K562 (cell line): Measurements from ENCODE around the gene ZNF627. TPM values are rescaled to one million over a fixed set of nuclear protein-coding genes. Genes with fewer than 3 reads are reported as not detected.

Experiments used
- ASH1L ChIP-seq: fragments of 450-650 bp; IDR thresholded peaks from 2 replicates; pipeline ENCODE4 v1.6.1; 2018; ENCODE audit warnings: borderline replicate concordance, mild to moderate bottlenecking, low read depth; ENCODE audit not compliant: partially characterized antibody
- BCLAF1 ChIP-seq, 2 experiments: fragments of 450-650 bp in 1 of 2; IDR thresholded peaks; 2 replicates each; pipeline ENCODE4 v1.6.1; 2011 to 2017; ENCODE audit warnings: low read depth in 2 of 2, antibody characterized with exemption in 1 of 2, borderline replicate concordance in 1 of 2, low read length in 1 of 2, mild to moderate bottlenecking in 1 of 2, mixed read lengths in 1 of 2; ENCODE audit not compliant: control insufficient read depth in 1 of 2
- CAMTA2 ChIP-seq: fragments of 250-450 bp; sonication (Bioruptor Pico); conservative IDR thresholded peaks from 2 replicates; pipeline ENCODE4 v1.5.1; 2022
- CBX2 ChIP-seq: fragments of 200-600 bp; sonication (generic); IDR thresholded peaks from one replicate; pipeline ENCODE4 v1.6.1; 2012; ENCODE audit warnings: mild to moderate bottlenecking, low read length, inconsistent platforms; ENCODE audit not compliant: insufficient read depth, poor library complexity, severe bottlenecking
- CC2D1A ChIP-seq: fragments of 450-650 bp; IDR thresholded peaks from 2 replicates; pipeline ENCODE4 v1.6.1; 2017; ENCODE audit warnings: mild to moderate bottlenecking
- CTCF ChIP-seq, 3 experiments: IDR thresholded peaks in 2 of 3; conservative IDR thresholded peaks in 1 of 3; 2 replicates each; pipeline ENCODE4 v1.5.1; 2011 to 2012; ENCODE audit warnings: low read length in 3 of 3, mild to moderate bottlenecking in 3 of 3, control low read depth in 2 of 3, improper control_type of control experiment in 1 of 3, inconsistent platforms in 1 of 3, low read depth in 1 of 3, mixed read lengths in 1 of 3, moderate library complexity in 1 of 3; ENCODE audit not compliant: insufficient read depth in 2 of 3
- FOSL1 ChIP-seq: fragments of 200-800 bp; sonication (Bioruptor generic); conservative IDR thresholded peaks from 2 replicates; pipeline ENCODE4 v1.6.1; 2016; ENCODE audit warnings: missing genetic modification characterization, missing compliant biosample characterization
- LARP7 ChIP-seq: fragments of 450-650 bp; IDR thresholded peaks from 2 replicates; pipeline ENCODE4 v1.6.1; 2016
- MAFF ChIP-seq: IDR thresholded peaks from 2 replicates; pipeline ENCODE4 v1.6.1; 2012; ENCODE audit warnings: low read length, improper control_type of control experiment
- NFATC3 ChIP-seq: fragments of 450-650 bp; IDR thresholded peaks from 2 replicates; pipeline ENCODE4 v1.6.1; 2017; ENCODE audit warnings: mild to moderate bottlenecking
- RBBP5 ChIP-seq: fragments of 200-600 bp; sonication (generic); IDR thresholded peaks from 2 replicates; pipeline ENCODE4 v1.6.1; 2012; ENCODE audit warnings: borderline replicate concordance, mild to moderate bottlenecking, low read length, control low read depth, inconsistent platforms; ENCODE audit not compliant: insufficient read depth, poor library complexity, severe bottlenecking
- SMARCA4 ChIP-seq: fragments of 450-650 bp; IDR thresholded peaks from 2 replicates; pipeline ENCODE4 v1.6.1; 2016
- SRF ChIP-seq, 2 experiments: fragments of 250-450, 450-650 bp in 1 of 2; sonication (Bioruptor Pico) in 1 of 2; sonication (generic) in 1 of 2; formaldehyde crosslinking; IDR thresholded peaks; 2 replicates each; pipeline versions ENCODE4 v1.5.0 to v1.5.1; 2020 to 2022; ENCODE audit warnings: mild to moderate bottlenecking in 1 of 2, missing genetic modification reagents in 1 of 2
- TAF1 ChIP-seq: IDR thresholded peaks from 2 replicates; pipeline ENCODE4 v1.6.1; 2011; ENCODE audit warnings: mild to moderate bottlenecking, low read length, moderate library complexity; ENCODE audit not compliant: insufficient read depth, control insufficient read depth, severe bottlenecking; ENCODE audit errors: extremely low read depth
- THAP12 ChIP-seq: fragments of 250-450 bp; sonication (Bioruptor Pico); IDR thresholded peaks from 2 replicates; pipeline ENCODE4 v1.9.0; 2021; ENCODE audit warnings: mild to moderate bottlenecking, inconsistent platforms
- ZC3H4 ChIP-seq: sonication (generic); formaldehyde crosslinking; IDR thresholded peaks from 2 replicates; pipeline ENCODE4 v1.9.0; 2021; ENCODE audit warnings: missing genetic modification reagents, borderline replicate concordance
- ZFP91 ChIP-seq: sonication (generic); formaldehyde crosslinking; IDR thresholded peaks from 2 replicates; pipeline ENCODE4 v1.8.0; 2022; ENCODE audit warnings: mild to moderate bottlenecking, missing genetic modification reagents
- ZNF408 ChIP-seq: fragments of 250-450 bp; sonication (Bioruptor Pico); IDR thresholded peaks from 2 replicates; pipeline ENCODE4 v1.4.0; 2020; ENCODE audit warnings: low read depth, mild to moderate bottlenecking, moderate library complexity
- ZNF644 ChIP-seq: fragments of 200-800 bp; sonication (Bioruptor generic); IDR thresholded peaks from 2 replicates; pipeline ENCODE4 v1.6.1; 2016; ENCODE audit warnings: low read depth, missing genetic modification characterization, missing compliant biosample characterization
- ZNF695 ChIP-seq: fragments of 450-650 bp; formaldehyde crosslinking; IDR thresholded peaks from 2 replicates; pipeline ENCODE4 v1.4.0; 2020; ENCODE audit warnings: mild to moderate bottlenecking, moderate library complexity
- polyA plus RNA-seq, 8 experiments: library from polyadenylated mRNA; depleted of rRNA in 4 of 8; stranded (reverse) in 5 of 8; unstranded in 3 of 8; fragments of >200 nt; fragmentation: Nextera tagmentation in 2 of 8; fragmentation: Illumina TruSeq in 1 of 8; extraction: Ambion mirVana in 2 of 8; extraction: Trizol in 1 of 8; gene quantifications; 2 replicates each; pipeline versions ENCODE4 v1.2.1 to v1.2.3, GENCODE V29; 2011 to 2014; ENCODE audit warnings: inconsistent platforms in 1 of 8, missing spikeins in 1 of 8
- total RNA-seq, 7 experiments: library from RNA; depleted of rRNA in 6 of 7; stranded (reverse); fragments of >200 nt in 6 of 7; fragmentation: Illumina TruSeq in 2 of 7; extraction: Trizol in 2 of 7; gene quantifications; 2 replicates each; pipeline versions ENCODE4 v1.2.1 to v1.2.3, GENCODE V29; 2011 to 2021; ENCODE audit warnings: low replicate concordance in 1 of 7

The ZNF627 gene
- total and polyA plus RNA-seq, 9 of the 15 experiments (the other 6 are each of a cell fraction or from before 2014, with no cell fraction given): 6.4 to 19.9 (median 10.6) TPM

GRCh38 chr19:11581740-11582139, 15.5 kb upstream of the ZNF627 start (continued):
- no peak for TF ChIP-seq MAFF
- TF ChIP-seq ZNF408: no peak
- TF ChIP-seq FOSL1 (tag): no peak
- no peak for TF ChIP-seq RBBP5
- no peak for TF ChIP-seq TAF1
- no peak for TF ChIP-seq CBX2
- TF ChIP-seq ASH1L: no peak
- no peak for TF ChIP-seq NFATC3
- TF ChIP-seq THAP12 (CRISPR knock-in tag): no peak
- no peak for TF ChIP-seq BCLAF1 (IDR thresholded peaks at IDR 0.05; ENCODE audit: borderline replicate concordance in 1 of 2, control insufficient read depth in 1 of 2, low read depth in 2 of 2, low read length in 1 of 2)
- TF ChIP-seq ZNF644 (tag): no peak
- no peak for TF ChIP-seq ZNF695 (CRISPR knock-in tag)
- no peak for TF ChIP-seq CAMTA2
- no peak for TF ChIP-seq LARP7
- TF ChIP-seq SMARCA4: peak; percentile 19; the same call in 1 of the 2 replicates
- no peak for TF ChIP-seq ZC3H4 (CRISPR knock-in tag)
- no peak for TF ChIP-seq ZFP91 (CRISPR knock-in tag)
- 0 out of 2 replicates have a peak, but pooled peaks have one; percentile 41 for TF ChIP-seq CC2D1A
- TF ChIP-seq SRF (CRISPR knock-in tag; IDR thresholded peaks at IDR 0.05): no peak
- no peak for TF ChIP-seq CTCF (IDR thresholded peaks at IDR 0.05 in 2 of 3, conservative IDR thresholded peaks at IDR 0.05 in 1 of 3; ENCODE audit: insufficient read depth in 2 of 3, low read depth in 1 of 3, low read length in 3 of 3)
